ENCODE measurements around the gene COMT. TPM values are rescaled to one million over a fixed set of nuclear protein-coding genes. Genes with fewer than 3 reads are reported as not detected.
"Not testable (repeated sequence)": the region's sequence is repeated elsewhere in the genome, so short reads cannot be mapped to it uniquely, and the experiment has no call there.

Gene COMT
- total and polyA plus RNA-seq, 9 of the 15 experiments (the other 6 are each of a cell fraction or from before 2014, with no cell fraction given), result 12.5 to 351 (median 155) TPM

GRCh38 chr22:19926028-19926427, 15.5 kb upstream of the COMT start:
- ATAC-seq; H3K9ac ChIP-seq (ENCODE audit: insufficient read depth in 1 of 2, low read depth in 2 of 2, low read length in 2 of 2); H3K4me3 ChIP-seq; H4K20me1 ChIP-seq (replicated peaks; ENCODE audit: control insufficient read depth, insufficient read depth, low read length); H3K9me1 ChIP-seq (ENCODE audit: control insufficient read depth, insufficient read depth, low read length); H3K27me3 ChIP-seq (ENCODE audit: control insufficient read depth in 2 of 2, insufficient read depth in 2 of 2, low read length in 2 of 2); H3K79me2 ChIP-seq (ENCODE audit: control insufficient read depth, insufficient read depth, low read length); H3K36me3 ChIP-seq (ENCODE audit: control insufficient read depth, insufficient read depth, low read length); CTCF ChIA-PET (ENCODE audit: low intra/inter-chr PET ratio); H3K27ac ChIP-seq (ENCODE audit: extremely low read depth, low read depth, low read length); H3K9me3 ChIP-seq (replicated peaks; ENCODE audit: control insufficient read depth, insufficient read depth, low read depth, low read length); intact Hi-C loops (cut with micrococcal nuclease); DNase-seq (ENCODE audit: extremely low read depth in 1 of 4, low spot score in 3 of 4); H3K4me2 ChIP-seq (ENCODE audit: insufficient read depth, low read length); H2AFZ ChIP-seq (ENCODE audit: low read depth, low read length); in situ Hi-C loops (cut with MboI); FAIRE-seq; BruUV-seq (replicated peaks): not testable (repeated sequence)
- POLR2A ChIA-PET, result interaction anchor here (1.5 to 4.2 kb wide), 5 partner anchors 8 to 21 kb away, joined by 4 to 26 read pairs (median 7); no protein-coding TSS in a partner anchor
- H3K4me1 ChIP-seq (replicated peaks in 1 of 2; ENCODE audit: control insufficient read depth in 2 of 2, insufficient read depth in 2 of 2, low read length in 2 of 2), result peaks cover 5 to 16% of the 10 kb centered on the region in 2 experiments; a peak in 3 of 5 replicates
- peak; percentile 52; the same call in 1 of the 2 replicates for TF ChIP-seq EGR1 (conservative IDR thresholded peaks at IDR 0.05)
- 0 out of 2 replicates have a peak, but pooled peaks have one; percentile 37 for TF ChIP-seq ZBTB26 (CRISPR knock-in tag; IDR thresholded peaks at IDR 0.05)
- TF ChIP-seq ZC3H4 (CRISPR knock-in tag; IDR thresholded peaks at IDR 0.05; ENCODE audit: borderline replicate concordance), result 0 out of 2 replicates have a peak, but pooled peaks have one; percentile 2
- 75% methylated on average over 9 of the region's 11 CpGs for WGBS (ENCODE audit: insufficient coverage, low coverage, missing lambda C conversion rate)

- no peak for DNase-seq (ENCODE audit: extremely low read depth in 1 of 4, low spot score in 3 of 4)
- H3K27ac ChIP-seq (ENCODE audit: extremely low read depth, low read depth, low read length), result no peak overlapping the region
- peaks cover 3% of the 10 kb centered on the region; the same call in 1 of the 3 replicates for H3K36me3 ChIP-seq (ENCODE audit: control insufficient read depth, insufficient read depth, low read length)
- 74% methylated on average over 7 of the region's 7 CpGs for WGBS (ENCODE audit: insufficient coverage, low coverage, missing lambda C conversion rate)
- H4K20me1 ChIP-seq (replicated peaks; ENCODE audit: control insufficient read depth, insufficient read depth, low read length), result 0 out of 2 replicates have a peak, but pooled peaks cover under 1% of the 10 kb centered on the region
- H3K4me2 ChIP-seq (ENCODE audit: insufficient read depth, low read length), result no peak overlapping the region
- no peaks in the 10 kb centered on the region for H3K79me2 ChIP-seq (ENCODE audit: control insufficient read depth, insufficient read depth, low read length)
- no peak for FAIRE-seq
- peaks cover 5 to 22% of the 10 kb centered on the region in 2 experiments; a peak in 3 of 5 replicates for H3K4me1 ChIP-seq (replicated peaks in 1 of 2; ENCODE audit: control insufficient read depth in 2 of 2, insufficient read depth in 2 of 2, low read length in 2 of 2)
- no peaks in the 10 kb centered on the region for H3K9me3 ChIP-seq (replicated peaks; ENCODE audit: control insufficient read depth, insufficient read depth, low read depth, low read length)
- ChIA-PET CTCF (ENCODE audit: low intra/inter-chr PET ratio) (no interaction called here), POLR2A (interaction anchor here (0.6 to 1.8 kb wide), 7 partner anchors 10 to 265 kb away, joined by 3 to 8 read pairs (median 3); partner anchors contain the start of genes GNB1L and RTL10)
- BruUV-seq (replicated peaks), result no TSS peak
- no peaks in the 10 kb centered on the region for H3K27me3 ChIP-seq (ENCODE audit: control insufficient read depth in 2 of 2, insufficient read depth in 2 of 2, low read length in 2 of 2)
- intact Hi-C loops (cut with micrococcal nuclease) (no loop called here), in situ Hi-C loops (cut with MboI) (no loop called here)
- no peak for ATAC-seq
- H3K4me3 ChIP-seq, result no peak overlapping the region
- no peak overlapping the region for H3K9ac ChIP-seq (ENCODE audit: insufficient read depth in 1 of 2, low read depth in 2 of 2, low read length in 2 of 2)
- H2AFZ ChIP-seq (ENCODE audit: low read depth, low read length), result no peak overlapping the region
- H3K9me1 ChIP-seq (ENCODE audit: control insufficient read depth, insufficient read depth, low read length), result no peaks in the 10 kb centered on the region
- TF ChIP-seq ZBTB11 (CRISPR knock-in tag; IDR thresholded peaks at IDR 0.05), result peak in 1 of 3 experiments; percentile 53; a peak in 2 of 6 replicates
- peak; percentile 59 for TF ChIP-seq RBM39 (optimal IDR thresholded peaks at IDR 0.05; ENCODE audit: low read depth, low read length)
- peak in 1 of 2 experiments; percentile 39; a peak in 1 of 4 replicates for TF ChIP-seq MLLT1 (IDR thresholded peaks at IDR 0.05)
Observed at GRCh38 chr22:19927696-19928095, 13.9 kb upstream of the COMT start.
